GM19328 (cell line): ENCODE measurements around the gene C20orf96.
"Not testable (repeated sequence)": the region's sequence is repeated elsewhere in the genome, so short reads cannot be mapped to it uniquely, and the experiment has no call there.

ENCODE experiments used
- ATAC-seq: cut with Tn5 transposase; IDR thresholded peaks from one replicate; pipeline ENCODE4 v1.9.1; 2021; ENCODE audit warnings: mild to moderate bottlenecking, moderate library complexity; ENCODE audit not compliant: unreplicated experiment

C20orf96 gene

GRCh38 chr20:278607-279571 lies 11.7 kb downstream of the C20orf96 start:
- no peak for ATAC-seq

- ATAC-seq, result no peak
Measured at GRCh38 chr20:278181-278580, 12.4 kb downstream of the C20orf96 start.

GRCh38 chr20:277496-277781 lies 13.1 kb downstream of the C20orf96 start:
- no peak for ATAC-seq

GRCh38 chr20:276620-277495 lies 13.7 kb downstream of the C20orf96 start:
- ATAC-seq, result no peak

- no peak for ATAC-seq
Measured at GRCh38 chr20:275791-276190, 14.8 kb downstream of the C20orf96 start.

- no peak for ATAC-seq
Measured at GRCh38 chr20:273884-274283, 16.7 kb downstream of the C20orf96 start.

- ATAC-seq, result no peak
Measured at GRCh38 chr20:272718-273117, 17.8 kb downstream of the C20orf96 start.

- ATAC-seq, result no peak
Measured at GRCh38 chr20:271528-271927, 19.0 kb downstream of the C20orf96 start.

- ATAC-seq, result no peak
Measured at GRCh38 chr20:271069-271468, 19.5 kb downstream of the C20orf96 start.

- ATAC-seq, result no peak
Measured at GRCh38 chr20:270517-270916, 20.0 kb downstream of the C20orf96 start.

GRCh38 chr20:266596-267562 lies 23.7 kb downstream of the C20orf96 start:
- no peak for ATAC-seq

- no peak for ATAC-seq
Measured at GRCh38 chr20:263701-264100, 26.8 kb downstream of the C20orf96 start.

GRCh38 chr20:259981-260380 lies 30.6 kb downstream of the C20orf96 start:
- ATAC-seq, result no peak

- no peak for ATAC-seq
Measured at GRCh38 chr20:258963-259362, 31.6 kb downstream of the C20orf96 start.

GRCh38 chr20:258269-258858 lies 32.2 kb downstream of the C20orf96 start:
- ATAC-seq, result no peak

GRCh38 chr20:257419-257818 lies 33.1 kb downstream of the C20orf96 start, which contains the start of gene DEFB132:
DEFB132 (plus strand) TSS chr20:257724; CDS start chr20:257779, 55 bp downstream.
- ATAC-seq, result no peak

- not testable (repeated sequence) for ATAC-seq
Measured at GRCh38 chr20:253447-253846, 37.1 kb downstream of the C20orf96 start.

- ATAC-seq, result no peak
Measured at GRCh38 chr20:252801-253200, 37.7 kb downstream of the C20orf96 start.

GRCh38 chr20:251354-251753 lies 39.2 kb downstream of the C20orf96 start:
- no peak for ATAC-seq

- ATAC-seq, result no peak
Measured at GRCh38 chr20:242905-243304, 47.6 kb downstream of the C20orf96 start.
